GM06990 (cell line): ENCODE data around the gene CCDC136.

ENCODE experiments used
- DNase-seq: peaks from one replicate; pipeline ENCODE4 v3.0.0-alpha.2; 2011; ENCODE audit not compliant: insufficient read length; ENCODE audit errors: extremely low read depth
- H3K27me3 ChIP-seq: replicated peaks from 2 replicates; pipeline ENCODE4 v1.6.0; 2011; ENCODE audit warnings: low read length; ENCODE audit not compliant: control insufficient read depth, insufficient read depth
- H3K36me3 ChIP-seq: 2 replicates; pipeline ENCODE4 v1.5.1; 2011; ENCODE audit warnings: low read length; ENCODE audit not compliant: control insufficient read depth, insufficient read depth
- H3K4me3 ChIP-seq: replicated peaks from 2 replicates; pipeline ENCODE4 v1.5.1; 2011; ENCODE audit warnings: low read depth, mild to moderate bottlenecking, control low read depth, low read length
- TF ChIP-seq, protein P1 (sequence below): IDR thresholded peaks from 2 replicates; pipeline ENCODE4 v1.5.1; 2011; ENCODE audit warnings: low read length, control low read depth, mild to moderate bottlenecking, inconsistent platforms; ENCODE audit not compliant: insufficient read depth, poor library complexity, severe bottlenecking

The CCDC136 gene

GRCh38 chr7:128774029-128774689, 17.6 kb upstream of the CCDC136 start:
- TF ChIP-seq, protein P1, sequence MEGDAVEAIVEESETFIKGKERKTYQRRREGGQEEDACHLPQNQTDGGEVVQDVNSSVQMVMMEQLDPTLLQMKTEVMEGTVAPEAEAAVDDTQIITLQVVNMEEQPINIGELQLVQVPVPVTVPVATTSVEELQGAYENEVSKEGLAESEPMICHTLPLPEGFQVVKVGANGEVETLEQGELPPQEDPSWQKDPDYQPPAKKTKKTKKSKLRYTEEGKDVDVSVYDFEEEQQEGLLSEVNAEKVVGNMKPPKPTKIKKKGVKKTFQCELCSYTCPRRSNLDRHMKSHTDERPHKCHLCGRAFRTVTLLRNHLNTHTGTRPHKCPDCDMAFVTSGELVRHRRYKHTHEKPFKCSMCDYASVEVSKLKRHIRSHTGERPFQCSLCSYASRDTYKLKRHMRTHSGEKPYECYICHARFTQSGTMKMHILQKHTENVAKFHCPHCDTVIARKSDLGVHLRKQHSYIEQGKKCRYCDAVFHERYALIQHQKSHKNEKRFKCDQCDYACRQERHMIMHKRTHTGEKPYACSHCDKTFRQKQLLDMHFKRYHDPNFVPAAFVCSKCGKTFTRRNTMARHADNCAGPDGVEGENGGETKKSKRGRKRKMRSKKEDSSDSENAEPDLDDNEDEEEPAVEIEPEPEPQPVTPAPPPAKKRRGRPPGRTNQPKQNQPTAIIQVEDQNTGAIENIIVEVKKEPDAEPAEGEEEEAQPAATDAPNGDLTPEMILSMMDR: no peak
- DNase-seq: no peak
- H3K36me3 ChIP-seq: peaks cover 10% of the 10 kb centered on the region
- no peak overlapping the region for H3K4me3 ChIP-seq
- H3K27me3 ChIP-seq: no peaks in the 10 kb centered on the region

GRCh38 chr7:128774921-128775320, 16.8 kb upstream of the CCDC136 start:
- H3K36me3 ChIP-seq: peaks cover 10% of the 10 kb centered on the region
- DNase-seq: no peak
- no peaks in the 10 kb centered on the region for H3K27me3 ChIP-seq
- TF ChIP-seq, protein P1: no peak
- H3K4me3 ChIP-seq: no peak overlapping the region

DNA sequence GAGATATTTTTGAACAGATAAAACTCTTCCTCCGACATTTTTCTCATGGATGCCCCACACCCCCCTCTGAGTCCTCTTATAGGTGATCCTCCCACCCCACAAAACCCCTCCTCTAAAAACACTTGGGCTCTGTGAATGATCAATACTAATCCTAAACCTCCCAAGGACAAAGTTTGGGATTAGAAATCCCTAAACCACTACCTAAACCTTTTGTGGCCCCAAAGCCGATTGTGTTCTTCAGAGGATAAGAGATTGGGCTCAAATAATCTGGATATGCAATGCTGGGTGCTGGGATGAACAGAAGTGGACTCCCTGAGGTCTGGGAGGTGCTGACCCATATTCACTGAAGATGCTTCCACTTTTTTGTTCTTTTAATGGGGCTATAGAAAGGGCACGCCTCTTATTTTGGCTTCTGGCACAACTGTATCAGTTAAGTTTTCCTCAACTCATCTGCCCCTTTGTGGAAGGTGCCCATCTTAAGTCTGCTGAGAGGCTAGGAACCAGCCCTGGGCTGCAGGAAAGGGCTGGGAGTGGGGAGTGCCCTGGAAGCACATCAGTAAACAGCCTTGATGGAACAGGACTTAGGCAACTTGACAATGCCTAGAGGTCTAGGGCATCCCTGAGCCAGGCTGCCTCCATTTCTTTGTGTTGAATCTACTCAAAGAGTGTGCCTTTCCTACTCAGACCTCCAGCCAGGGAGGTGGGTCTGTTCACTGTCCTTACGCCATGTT, 15.9 kb upstream of the CCDC136 start, which contains the start of gene OPN1SW:
OPN1SW (minus strand) TSS at position 51 of the 731 bp plus-strand sequence; CDS start at position 38, 13 bp downstream.
- H3K36me3 ChIP-seq: peaks cover 8% of the 10 kb centered on the region
- H3K4me3 ChIP-seq: no peak within 1 kb of the TSS
- no peaks in the 10 kb centered on the region for H3K27me3 ChIP-seq
- DNase-seq: no peak
- TF ChIP-seq, protein P1: no peak

DNA sequence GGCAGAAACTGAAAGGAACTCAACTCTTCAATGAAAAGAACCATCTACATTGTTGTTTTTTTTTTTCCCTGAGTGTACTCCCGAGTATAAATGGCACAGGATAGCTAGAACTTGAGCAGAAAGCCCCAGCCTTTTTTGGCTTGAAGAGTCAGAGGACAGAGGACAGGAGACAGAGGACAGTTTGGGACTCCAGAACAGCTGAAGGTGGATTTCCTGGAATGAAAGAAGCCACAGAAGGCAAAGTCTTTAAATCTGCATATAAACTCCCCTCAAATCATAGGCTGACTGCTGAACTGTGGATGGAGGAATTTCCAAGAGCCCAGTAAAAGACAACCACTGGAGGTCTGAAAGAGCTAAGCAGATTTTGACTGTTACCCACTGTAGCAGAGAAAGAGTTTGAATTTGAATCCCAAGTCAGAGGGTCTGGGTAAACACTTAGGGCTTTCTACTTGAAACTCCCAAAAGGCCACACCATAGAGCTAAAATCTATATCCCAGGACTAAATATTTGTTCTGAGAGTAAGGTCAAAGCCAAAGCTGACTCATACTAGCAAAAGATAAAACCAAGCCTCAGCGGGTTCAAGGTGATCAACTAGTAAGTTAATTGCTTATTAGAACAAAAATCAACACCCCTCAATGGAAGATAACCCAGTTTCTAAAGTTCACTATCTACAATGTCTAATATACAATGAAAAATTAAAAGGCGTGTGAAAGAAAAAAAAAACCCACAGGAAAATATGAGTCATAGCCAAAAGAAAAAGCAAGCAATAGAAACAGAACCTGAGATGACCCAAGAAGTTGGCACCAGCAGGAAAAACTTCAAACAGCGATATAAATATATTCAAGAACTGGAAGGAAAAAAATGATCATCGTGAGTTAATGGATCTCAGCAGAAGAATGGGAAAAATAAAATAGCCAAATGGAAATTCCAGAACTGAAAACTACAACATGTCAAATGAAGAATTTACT, 14.3 kb upstream of the CCDC136 start:
- TF ChIP-seq, protein P1: no peak
- H3K27me3 ChIP-seq: no peaks in the 10 kb centered on the region
- no peak for DNase-seq
- peaks cover 6% of the 10 kb centered on the region for H3K36me3 ChIP-seq
- H3K4me3 ChIP-seq: no peak overlapping the region

DNA sequence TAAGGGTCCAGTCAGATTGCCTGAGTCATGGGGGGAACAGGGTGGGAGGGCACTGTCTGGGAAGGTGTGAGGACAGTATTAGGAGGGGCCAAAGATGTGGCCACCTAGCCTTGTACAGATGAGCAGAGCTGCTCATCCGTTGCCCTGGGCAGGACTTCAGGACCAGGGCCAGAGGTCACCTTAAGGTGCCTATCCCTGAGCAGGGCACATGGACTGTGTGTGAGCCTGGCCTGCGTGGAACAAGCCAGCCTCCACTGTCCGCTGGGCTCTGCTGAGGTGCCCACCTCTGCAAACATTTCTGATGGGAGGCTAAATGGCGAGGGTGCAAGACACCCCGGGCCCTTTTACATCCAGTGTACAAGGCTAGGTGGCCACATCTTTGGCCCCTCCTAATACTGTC, 12.8 kb upstream of the CCDC136 start:
- H3K4me3 ChIP-seq: no peak overlapping the region
- no peaks in the 10 kb centered on the region for H3K27me3 ChIP-seq
- TF ChIP-seq, protein P1: no peak
- no peak for DNase-seq
- H3K36me3 ChIP-seq: peaks cover 2% of the 10 kb centered on the region
